D721Med (cell line): ENCODE data around the gene TIMM29.

Experiments used
- DNase-seq: peaks from one replicate; pipeline ENCODE4 v3.0.0; 2011; ENCODE audit warnings: low spot score; ENCODE audit not compliant: insufficient read length
- FAIRE-seq: peaks from 2 replicates; lab custom pipeline; 2011; peaks lifted over from hg19 to GRCh38; lab: Jason Lieb, UNC
- CTCF ChIP-seq: IDR thresholded peaks from 2 replicates; pipeline ENCODE4 v1.5.1; 2012; ENCODE audit warnings: mild to moderate bottlenecking, control low read depth; ENCODE audit not compliant: insufficient read depth; ENCODE audit errors: missing control alignments

Gene TIMM29

GRCh38 chr19:10912619-10913018 lies 16.0 kb upstream of the TIMM29 start:
- DNase-seq (no peak), FAIRE-seq (no peak)
- TF ChIP-seq CTCF = no peak

GRCh38 chr19:10913716-10914340 lies 14.8 kb upstream of the TIMM29 start:
- no peak for FAIRE-seq
- no peak for DNase-seq
- TF ChIP-seq CTCF = no peak

- DNase-seq (no peak), FAIRE-seq (no peak)
- TF ChIP-seq CTCF = no peak
Measured at GRCh38 chr19:10915130-10916091, 13.2 kb upstream of the TIMM29 start.

GRCh38 chr19:10916602-10917001 lies 12.0 kb upstream of the TIMM29 start:
- FAIRE-seq = no peak
- DNase-seq = no peak
- TF ChIP-seq CTCF = no peak

GRCh38 chr19:10918359-10918758 lies 10.3 kb upstream of the TIMM29 start:
- no peak for FAIRE-seq
- TF ChIP-seq CTCF = no peak
- DNase-seq = no peak

GRCh38 chr19:10919352-10920287 lies 9.0 kb upstream of the TIMM29 start:
- no peak for TF ChIP-seq CTCF
- no peak for FAIRE-seq
- DNase-seq = no peak
